GM12874 (cell line): Measurements from ENCODE around the gene CAMK2D.

Experiments used
- CTCF ChIP-seq: IDR thresholded peaks from 2 replicates; pipeline ENCODE4 v1.5.1; 2011; ENCODE audit warnings: low read depth, mild to moderate bottlenecking, control low read depth, low read length, moderate library complexity; ENCODE audit not compliant: insufficient read depth

CAMK2D gene

DNA sequence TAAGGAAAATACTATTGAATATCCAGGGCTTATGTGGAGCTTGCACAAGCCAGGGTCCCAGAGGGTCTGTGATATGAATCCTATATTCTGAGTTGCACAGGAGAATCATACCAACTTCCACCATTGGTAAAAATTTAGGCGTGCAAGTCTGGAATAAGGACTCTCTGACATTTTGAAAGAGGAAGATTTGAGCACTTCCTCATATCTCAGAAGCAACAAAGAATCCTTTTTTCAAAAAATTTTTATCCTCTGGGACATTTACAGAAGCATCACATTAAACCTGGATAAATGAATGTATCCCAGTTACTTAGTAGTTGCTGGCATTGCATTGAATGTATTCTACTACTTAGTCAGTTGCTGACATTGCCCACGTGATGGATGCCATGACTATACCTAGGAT lies 24.2 kb upstream of the CAMK2D start:
- TF ChIP-seq CTCF, result no peak

GRCh38 chr4:113784497-113785250 lies 23.1 kb upstream of the CAMK2D start:
- no peak for TF ChIP-seq CTCF

DNA sequence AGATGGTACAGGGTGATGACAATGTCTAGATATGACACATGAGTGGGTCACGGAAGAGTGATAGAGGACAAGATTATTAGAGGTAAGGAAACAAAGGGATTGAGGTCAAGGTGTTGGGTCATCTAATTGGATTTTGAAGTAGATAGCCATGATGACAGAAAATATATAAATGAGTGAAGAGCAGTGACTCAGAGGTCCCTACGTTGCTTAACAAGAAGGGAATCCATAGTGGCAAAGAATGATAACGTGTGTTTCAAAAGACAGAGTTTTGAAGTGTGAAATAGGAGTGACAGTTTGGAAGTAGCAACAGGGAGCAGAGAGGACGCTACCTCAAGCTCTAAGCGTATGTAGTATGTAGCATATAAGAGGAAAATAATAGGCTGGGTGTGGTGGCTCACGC lies 22.2 kb upstream of the CAMK2D start:
- TF ChIP-seq CTCF, result no peak

GRCh38 chr4:113783289-113783688 lies 21.8 kb upstream of the CAMK2D start:
- no peak for TF ChIP-seq CTCF

- TF ChIP-seq CTCF, result peak; percentile 29; the same call in 1 of the 2 replicates
These were observed 20.0 kb upstream of the CAMK2D start for GRCh38 chr4:113781439-113782040.

DNA sequence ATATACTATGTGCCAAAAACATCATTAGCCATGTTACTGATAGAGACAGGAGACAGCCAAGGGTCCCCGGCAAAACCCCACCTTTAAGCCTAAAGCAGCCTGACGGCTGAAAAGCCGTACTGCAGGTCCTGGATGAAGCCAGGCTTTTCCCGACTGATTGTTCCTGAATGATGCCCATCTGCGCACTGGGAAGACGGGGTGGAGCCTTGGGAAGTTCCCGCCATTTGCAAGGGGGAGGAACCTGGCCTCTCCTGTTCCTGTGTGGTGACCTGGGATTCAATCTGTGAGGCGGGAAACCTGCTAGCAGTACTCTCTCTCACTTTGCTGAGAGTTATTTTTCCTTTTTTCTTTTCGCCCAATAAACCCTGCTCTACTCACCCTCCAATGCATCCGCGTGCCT lies 15.1 kb upstream of the CAMK2D start:
- no peak for TF ChIP-seq CTCF

DNA sequence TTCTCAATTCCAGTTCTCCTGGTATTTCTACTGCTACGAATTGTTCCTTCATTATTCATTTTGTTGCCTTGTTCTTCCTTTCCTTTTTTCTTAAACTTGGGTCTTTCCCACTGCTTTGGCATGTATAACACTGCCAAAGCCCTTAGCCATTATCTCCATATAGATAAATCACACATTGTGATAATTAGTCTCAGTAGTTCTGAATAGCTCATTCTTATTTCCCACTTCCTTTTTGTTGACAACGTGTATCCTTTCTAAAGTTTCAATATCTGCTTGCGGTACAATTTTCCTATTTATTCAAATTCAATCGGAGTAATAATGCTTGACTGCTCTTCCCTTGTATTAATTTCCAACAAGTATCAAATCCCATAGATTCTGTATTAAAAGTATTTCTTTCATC lies 14.5 kb upstream of the CAMK2D start:
- no peak for TF ChIP-seq CTCF
